ENCODE results near the gene TENM4.

TENM4 gene

DNA sequence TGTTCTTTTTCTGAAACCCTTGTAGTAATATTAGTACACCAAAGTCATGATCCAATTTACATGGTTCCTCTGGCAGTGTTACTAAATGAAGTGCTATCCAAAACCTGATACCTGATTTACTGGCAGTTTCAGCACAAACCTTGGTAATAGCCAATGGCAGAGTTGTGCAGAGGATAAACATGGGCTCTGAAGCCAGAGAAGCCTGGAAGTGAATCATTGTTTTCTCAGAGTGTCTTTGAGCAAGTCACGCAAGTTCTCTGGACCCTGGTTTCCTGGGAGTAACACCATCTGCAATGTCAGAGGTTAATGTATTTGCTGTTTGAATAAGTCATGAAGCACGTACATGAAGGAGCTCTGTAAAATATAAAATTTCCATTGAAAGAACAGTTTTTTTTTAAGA is 643.9 kb downstream of the TENM4 start:
- DNase-seq: no peak

DNA sequence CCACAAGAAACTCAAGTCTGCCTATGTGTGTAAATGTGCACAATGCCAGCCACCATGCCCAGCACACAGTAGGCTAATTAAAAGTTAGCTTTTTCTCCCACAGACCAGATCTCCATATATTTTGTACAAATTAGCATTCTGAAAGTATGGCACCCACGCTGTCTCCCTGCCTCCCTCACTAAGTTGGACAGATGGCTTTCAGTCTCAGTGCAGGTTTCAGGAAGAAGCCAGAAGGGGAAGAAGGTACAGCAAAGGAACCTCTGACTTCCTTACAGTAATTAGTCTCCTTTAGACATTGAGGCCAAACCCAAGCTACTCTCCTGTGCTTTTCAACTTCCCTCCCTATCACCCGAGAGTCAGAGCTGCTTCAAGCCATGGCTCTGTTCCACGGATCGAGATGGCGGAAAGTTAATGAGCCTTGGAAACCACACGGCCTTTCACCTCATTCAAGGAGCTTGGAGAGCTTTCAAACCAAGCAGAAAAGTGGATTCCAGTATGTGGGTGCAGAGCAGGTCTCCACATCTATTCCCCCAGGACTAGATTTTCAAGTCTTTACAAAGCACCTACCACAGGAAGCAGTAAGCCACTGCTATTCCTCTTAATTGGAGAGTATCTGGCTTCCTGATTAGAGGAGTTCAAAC is 645.1 kb downstream of the TENM4 start:
- no peak for DNase-seq

DNA sequence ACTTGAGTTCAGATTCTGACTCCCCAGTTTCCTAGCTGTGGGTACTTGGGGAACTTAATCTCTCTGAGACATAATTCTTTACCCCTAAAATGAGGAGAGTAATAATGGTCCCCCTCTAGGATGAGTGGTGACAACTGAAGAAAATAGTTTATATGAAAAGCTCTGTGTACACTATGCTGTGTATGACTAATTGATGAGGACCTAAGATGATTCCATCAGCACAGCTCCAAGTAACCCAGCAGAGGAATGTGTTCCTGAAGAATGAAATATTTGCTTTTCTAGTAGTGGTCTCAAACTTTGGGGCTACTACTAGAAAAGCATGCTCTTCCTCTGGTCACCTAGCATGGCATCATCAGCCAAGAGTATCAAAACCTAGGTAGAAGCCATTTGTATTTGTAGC is 648.9 kb downstream of the TENM4 start:
- DNase-seq: no peak

DNA sequence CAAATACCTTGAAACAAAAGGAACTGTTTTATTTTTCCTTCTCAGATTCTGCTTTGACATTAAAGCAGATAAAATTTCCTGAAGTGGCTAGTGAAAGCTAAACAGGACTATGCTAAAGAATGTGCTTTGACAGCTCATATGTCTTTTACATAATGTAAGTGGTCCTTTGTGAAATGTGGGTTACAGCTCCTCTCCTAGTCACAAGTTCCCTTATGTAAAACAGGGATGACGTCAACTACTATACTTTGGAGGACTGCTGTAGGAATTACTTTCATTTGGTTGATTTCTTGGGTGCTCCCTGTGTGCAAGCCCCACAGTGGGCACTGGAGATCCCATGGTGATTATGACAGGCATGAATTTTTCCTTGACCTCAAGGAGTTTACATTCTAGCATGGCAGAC is 649.6 kb downstream of the TENM4 start:
- DNase-seq: no peak

DNA sequence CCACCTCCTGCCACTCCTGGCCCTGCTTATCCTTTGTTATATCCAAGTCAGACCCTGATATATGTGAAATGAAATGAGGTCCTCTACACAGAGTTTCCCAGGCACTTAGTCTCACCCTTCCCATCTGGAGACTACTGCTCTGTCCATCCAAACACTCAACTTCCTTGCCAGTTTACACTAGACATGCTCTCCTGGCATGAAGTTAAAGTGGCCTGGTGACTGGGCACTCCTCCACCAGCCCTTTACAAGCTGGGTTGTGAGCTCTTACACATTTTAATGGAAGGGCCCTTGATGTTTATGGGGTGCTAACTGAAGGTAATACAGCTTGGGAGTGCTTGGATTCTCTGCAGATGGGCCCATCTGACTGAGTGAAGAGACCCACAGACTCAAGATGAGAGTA is 650.0 kb downstream of the TENM4 start:
- no peak for DNase-seq

DNA sequence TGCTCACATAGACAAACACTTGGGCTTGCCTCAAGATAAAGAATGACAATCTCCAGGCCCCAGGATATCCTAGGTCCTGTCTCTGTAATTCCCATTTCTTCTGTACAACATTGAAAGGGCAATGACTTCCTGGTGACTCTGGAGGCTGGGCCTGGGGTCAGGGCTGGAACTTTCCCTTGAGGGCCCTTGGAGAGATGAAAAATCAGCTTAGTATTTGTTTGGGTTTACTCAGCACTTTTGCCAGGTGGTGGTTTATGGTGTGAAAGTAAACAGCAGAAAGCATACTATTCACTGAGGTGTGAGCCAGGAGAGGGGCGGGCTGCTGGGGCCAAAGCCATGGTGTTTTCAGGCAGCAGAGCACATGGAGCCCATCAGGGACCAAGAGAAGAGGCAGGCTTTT is 651.5 kb downstream of the TENM4 start:
- DNase-seq: no peak

DNA sequence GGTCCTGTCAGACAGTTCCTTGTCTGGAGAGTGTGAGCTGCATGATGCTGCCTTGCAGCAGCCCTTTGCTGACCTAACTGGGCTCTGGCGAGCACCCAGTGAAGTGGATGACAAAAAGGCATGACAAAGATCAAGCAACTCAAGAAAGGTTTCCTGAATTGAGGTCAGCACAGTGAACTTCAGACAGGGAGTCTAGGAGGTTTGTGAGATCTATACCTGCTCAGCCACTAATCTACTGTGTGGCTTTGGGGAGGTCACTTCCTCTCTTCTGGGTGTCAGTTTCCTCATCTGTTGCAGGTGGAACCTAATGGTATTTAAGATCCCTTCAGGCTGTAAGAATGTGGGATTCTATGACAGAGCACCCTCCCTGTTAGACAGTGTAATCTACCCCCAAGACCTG is 652.3 kb downstream of the TENM4 start:
- no peak for DNase-seq

DNA sequence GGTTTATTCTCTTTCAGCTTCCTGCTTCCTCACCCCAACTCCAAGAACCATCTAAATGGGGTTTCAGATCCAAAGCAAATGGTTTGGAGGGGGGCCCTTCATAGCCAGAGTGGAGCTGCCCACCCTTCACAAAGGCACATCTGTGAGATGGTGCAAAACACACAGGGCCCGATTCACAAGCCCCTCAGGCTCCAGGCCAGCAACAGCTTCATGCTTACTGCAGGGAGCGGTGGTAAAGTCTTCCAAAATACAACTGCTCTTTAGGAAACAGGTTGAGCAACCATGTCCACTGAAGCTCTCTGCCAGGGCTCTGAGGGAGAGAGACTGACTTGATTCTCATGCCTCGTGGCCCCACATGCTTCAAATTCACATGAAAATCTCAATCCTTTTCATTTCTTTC is 653.1 kb downstream of the TENM4 start:
- no peak for DNase-seq

DNA sequence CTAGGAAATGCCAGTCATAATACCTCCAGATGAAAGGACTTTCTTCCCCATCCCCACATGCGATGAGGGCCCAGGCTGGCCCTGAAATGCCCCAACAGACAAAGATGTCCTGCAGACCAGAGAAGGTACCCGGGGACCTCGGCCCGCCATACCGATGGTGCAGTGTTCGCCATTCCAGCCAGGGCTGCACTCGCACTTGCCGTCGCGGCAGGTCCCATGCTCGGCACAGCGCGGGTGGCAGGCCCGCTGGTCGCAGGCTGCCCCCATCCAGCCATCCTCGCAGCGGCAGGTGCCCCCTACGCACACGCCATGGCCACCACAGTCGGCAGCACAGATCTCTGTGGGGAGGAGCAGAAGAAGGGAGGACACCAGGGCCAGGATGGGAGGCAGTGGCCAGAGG is 654.1 kb downstream of the TENM4 start:
- DNase-seq: no peak

DNA sequence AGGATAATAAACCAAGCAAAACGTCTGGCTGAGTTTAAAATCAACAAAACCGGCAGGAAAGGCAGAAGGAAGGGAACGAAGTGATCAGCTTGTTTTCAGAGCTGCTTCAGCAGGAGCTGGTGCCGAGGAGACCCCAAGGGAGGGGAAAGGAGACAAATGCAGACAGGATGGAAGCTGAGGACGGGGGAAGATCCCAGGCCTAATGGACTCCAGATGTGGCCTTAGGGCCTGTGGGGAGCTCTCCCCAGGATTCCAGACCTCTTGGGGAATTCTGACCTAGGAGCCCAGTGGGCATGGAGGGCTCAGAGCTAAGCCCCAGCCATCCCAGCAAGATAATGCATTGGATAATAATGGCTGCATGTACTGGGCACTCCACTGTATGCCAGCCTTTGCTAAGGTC is 654.7 kb downstream of the TENM4 start:
- DNase-seq: no peak

DNA sequence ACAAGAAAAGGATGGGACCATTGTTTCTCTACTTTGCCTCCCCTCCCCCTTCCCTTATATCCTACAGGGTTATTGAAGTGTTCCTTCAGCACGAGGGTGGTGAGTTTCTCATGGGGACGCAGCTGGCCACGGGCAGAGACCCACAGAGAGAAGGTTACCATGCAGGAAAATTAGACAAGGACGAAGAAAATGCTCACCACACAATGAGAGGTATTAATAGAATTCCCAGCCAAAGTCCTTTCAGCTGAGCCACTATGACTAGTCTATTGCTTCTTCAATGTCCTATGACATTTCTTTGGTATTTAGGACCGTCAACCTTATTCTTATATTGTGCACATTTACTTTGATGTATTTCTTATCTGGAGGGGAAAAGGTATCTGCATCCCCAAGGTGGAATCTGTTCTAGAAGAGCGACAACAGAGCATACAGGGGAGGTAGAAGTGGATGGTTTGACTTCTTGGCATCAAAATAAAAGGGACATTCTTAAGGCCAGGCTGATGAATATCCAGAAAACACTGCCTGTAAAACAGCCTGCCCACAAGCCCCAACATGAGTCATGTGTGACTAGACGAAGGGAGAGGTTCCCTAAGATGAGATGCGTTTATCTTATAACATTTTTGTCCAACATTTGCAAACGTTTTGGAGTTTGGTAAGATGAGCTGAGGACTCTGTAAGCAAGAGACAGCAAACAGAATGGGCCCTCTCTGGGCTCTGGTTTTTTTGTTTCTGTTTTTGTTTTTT is 656.3 kb downstream of the TENM4 start:
- DNase-seq: no peak

DNA sequence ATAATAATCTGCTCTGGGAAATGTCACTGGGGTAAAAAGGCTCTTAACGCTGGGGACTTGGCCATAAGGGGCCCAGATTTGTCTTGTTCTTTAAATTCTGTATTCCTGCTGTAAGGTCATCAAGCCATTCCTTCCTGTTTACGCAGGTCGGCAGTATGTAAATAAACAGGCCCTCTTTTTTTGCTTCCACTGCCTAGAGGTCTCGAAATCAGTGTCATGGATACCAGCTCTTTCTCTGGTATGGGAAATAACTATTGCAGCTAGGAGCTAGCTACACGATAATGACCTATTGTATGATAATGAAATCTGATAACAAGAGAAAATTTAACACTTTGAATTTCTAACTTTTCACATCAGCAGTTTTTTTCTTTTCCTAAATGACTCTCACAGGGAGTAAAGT is 657.0 kb downstream of the TENM4 start:
- no peak for DNase-seq

DNA sequence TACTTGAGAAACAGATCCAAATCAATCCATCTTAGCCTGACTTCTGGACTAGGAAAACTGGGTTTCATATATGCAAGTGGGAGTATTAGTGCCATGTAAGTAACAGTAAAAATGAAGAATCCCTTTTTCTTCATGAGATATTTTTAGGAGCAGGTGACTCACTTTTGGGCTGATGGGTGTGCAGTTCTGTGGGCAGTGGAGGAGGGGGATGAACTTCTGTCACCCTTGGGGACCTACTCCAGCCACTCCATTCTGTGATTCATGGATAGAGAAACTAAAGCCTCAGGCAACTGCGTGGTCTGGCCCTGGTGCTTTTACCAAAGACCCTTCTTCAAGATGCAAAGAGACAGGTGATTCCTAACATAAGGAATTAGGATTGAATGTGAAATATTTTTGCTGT is 657.5 kb downstream of the TENM4 start:
- DNase-seq: no peak

DNA sequence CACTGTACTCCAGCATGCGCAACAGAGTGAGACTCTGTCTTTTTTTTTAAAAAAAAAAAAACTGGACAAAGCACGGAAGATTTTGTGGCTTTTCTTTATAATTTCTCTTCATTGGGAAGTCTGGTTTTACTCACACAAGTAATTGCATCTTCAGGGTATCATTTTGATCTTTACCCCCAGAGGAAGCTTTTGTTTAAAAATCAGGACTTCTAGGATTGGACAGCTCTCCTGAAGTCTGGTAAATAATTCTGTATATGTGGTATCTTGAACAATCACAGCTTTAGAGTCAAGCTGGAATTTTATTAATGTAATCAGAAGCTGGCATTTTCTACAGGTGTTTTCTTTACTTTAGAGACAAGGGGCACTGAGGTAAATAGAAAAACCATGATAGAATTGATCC is 658.1 kb downstream of the TENM4 start:
- no peak for DNase-seq

DNA sequence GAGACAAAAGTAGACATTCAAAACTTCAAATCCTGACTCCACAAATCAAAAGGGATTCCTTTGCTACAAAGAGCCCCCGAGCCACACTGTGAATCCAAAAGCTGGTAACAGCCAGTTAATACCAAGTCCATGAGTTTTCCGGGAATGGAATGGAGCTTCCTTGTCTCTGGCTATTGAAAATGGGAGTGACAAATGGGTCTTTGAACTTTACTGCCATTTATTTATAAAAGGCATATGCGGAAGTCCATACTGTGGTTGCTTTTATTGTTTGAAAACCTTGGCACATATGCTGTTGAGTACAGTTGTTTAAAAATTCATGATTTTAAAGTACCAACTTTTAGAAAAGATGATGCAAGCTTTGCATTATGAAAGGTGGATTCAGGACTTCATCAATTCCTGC is 659.9 kb downstream of the TENM4 start:
- DNase-seq: no peak

DNA sequence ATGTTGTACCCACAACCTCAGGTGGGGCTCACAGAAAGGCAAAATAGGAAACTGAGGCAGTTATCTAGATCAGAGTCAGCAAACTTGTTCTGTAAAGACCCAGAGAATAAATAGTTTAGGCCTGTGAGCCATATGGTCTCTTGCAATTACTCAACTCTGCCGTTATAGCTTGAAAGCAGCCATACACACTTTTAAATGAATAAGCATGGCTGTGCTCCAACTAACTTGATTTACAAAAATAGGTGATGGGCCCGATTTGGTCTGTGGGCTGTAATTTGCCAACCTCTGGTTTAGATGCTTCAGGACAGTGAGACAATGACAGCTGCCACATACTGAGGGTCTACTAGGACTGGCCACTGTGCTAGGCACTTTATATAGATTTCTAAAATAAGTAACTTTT is 667.3 kb downstream of the TENM4 start:
- DNase-seq: no peak

DNA sequence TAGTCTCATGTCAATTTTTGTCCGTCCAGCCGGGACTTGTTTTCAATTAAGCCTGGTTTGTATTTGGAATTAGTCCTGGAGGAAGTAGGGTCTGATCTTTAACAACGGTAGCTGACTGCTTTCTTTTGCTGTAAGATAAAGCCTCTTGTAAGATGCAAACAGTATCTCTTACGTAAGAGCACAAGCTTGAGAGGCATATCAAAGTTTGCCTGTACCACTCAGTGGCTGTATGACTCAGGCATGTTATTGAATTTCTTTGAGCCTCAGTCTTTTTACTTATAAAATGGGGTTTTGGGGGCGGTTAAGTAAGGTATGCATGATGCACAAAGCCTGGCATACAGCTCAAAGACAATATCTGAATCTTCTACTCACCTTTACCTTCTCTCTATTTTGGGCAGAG is 667.8 kb downstream of the TENM4 start:
- no peak for DNase-seq

DNA sequence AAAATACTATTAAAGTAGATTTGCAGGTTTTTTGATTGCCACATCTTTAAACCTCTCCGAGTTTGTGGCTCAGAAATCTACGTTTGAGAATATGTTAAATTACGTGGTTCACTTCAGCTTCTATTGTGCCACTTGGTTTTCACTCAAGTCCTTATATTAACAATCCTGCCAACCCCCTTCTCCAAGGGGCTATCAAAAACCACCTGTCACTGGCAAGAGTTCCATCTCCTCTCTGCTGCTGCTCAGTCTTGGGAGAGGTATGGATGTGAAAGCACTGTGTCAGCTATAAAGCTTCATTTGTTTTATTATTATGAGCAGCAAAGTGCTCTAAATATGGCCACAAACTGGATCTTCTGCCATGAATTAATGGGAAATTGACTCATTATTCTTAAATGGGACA is 668.6 kb downstream of the TENM4 start:
- no peak for DNase-seq

DNA sequence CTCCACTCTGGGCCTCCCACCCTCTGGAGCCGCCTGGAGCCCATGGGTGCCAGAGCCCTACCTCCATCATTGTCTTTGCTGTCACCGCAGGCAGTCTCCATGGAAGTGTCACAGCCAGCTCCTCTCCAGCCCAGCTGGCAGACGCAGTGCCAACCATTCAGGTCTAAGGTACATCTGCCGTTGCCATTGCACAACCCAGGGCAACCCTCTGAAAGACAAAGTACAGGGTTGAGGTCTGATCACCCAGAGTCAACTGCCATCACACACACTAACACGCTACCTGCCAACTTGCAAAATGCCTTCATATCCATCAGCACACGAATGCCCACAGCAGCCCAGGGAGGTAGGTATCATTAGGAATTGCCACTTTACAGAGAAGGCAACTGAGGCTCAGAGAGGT is 669.9 kb downstream of the TENM4 start:
- no peak for DNase-seq

DNA sequence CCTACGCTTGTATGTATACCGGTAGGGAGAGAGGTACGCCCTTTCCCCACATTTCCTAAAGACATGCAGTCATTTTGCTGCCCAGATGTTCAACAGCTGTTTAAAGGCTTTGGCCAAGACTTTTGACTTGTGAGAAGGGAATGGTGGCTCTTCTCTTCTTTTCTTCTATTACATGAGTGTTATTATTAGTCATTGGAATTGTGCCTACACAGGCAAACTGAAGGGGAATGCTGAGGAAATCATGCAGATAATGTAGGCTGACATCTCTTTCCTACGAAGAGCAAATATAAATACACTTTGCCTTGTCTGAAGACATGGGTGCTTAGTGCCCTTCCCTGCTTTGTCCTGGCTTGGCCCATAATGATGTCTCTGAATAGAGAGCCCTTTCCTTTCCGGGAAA is 671.9 kb downstream of the TENM4 start:
- no peak for DNase-seq

DNA sequence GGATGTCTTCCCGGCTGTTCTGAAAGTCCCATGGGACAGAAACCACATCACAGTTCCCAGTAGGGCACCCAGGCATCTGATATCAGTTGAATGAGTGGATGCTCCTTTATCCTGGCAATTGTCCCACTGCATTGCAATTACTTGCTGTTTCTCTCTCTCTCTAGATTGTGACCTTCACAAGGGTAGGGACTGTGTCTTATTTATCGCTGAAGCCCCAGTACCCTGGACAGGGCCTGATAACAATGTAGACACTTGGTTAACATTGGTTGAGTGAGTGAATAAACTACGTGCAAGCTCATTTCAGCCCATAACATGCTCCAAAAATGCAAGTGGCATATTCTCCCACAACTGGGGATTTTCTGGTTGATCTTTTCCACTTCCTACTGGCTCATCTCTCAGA is 672.5 kb downstream of the TENM4 start:
- no peak for DNase-seq

DNA sequence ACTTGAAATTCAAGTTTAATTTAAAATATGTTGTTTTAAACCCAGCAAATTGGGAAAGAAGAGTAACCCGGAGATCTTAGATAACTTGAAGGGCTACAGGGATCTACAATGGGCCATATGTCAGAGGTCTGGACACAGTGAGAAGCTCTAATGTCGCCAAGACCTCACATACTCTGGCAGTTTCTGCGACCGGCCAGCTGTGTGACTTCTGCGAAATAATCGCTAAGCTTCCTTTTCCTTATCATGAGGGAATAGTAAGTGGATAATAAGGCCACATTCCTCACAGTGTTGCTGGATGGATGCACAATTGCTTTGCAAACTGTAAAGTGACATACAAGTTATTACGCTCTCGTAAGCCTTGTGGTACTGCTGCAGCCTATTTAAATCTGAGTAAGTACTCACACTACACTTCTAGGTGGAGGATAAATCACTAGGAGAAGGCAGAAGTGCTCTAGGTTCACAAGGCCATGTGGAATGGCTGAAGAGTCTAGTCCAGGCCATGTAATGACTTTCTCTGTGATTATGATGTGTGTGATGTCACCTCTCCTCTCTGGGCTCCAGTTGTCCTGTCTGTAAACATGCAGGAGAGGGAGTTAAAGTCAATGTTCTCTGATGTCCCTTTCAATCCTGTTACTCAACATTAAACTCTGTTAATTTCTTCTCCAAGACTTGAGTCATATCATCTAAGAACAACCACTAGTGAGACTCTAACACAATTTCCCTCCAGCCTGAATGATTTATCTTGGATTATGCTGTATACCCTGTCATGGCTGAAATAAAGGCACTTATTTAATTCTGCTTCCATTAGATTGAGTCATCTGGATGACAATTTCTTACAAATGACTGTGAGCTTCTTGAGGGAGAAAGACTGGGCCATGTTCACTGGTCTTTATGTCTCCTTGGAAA is 673.5 kb downstream of the TENM4 start:
- no peak for DNase-seq

DNA sequence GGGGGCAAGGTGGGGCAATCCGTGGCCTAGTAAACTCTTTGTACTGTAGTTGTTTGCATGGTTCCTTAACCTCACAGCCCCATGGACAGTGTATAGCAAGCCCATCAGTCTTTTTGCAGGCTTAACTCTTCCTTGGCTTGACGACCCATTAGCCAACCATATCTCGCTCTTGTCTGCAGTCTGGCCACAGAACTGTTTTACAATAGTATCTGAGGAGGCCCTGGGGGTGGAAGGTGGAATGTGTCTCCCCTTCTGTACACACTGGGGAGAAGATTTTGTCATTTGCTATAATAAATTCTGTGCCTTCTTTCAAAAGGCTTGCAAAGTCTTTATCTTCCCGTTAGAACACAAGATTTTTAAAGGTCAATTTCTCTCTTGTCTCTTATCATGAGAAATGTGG is 675.9 kb downstream of the TENM4 start:
- DNase-seq: no peak

DNA sequence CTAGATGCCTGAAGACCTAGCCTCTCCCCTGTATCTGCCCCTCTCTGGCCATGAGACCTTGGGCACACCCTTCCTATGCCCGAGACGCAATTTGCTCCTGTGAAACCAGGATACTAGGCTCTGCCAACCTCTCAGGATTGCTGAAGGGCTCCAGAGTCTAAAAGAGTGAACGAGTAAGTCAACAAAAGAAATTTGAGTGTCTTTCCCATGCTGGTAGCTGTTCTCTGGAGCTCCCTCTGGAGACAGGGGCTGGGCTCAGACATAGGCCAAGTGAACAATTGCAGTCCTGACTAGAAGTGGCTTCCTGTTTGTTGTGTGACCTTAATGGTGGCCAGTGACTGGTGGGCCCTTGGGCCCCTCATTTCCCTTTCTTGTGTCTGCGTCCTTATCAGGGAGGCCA is 677.2 kb downstream of the TENM4 start:
- no peak for DNase-seq

Data from stimulated activated CD4-positive, alpha-beta T cell treated with anti-CD3 and anti-CD28 coated beads, Interleukin-4, amount 100 ng/mL, for 1 hour (primary cell).